Endothelial cell of umbilical vein (primary cell): Measurements from ENCODE around the gene CDK5. TPM values are rescaled to one million over a fixed set of nuclear protein-coding genes. Genes with fewer than 3 reads are reported as not detected.

Experiments used
- BruUV-seq: library from RNA; stranded (reverse); fragments of 400-500 nt; replicated peaks from 2 replicates; lab custom pipeline; 2021; lab: Mats Ljungman, UMichigan
- CTCF ChIA-PET: fragments of 300-600, 350-600 bp; sonication (Branson Sonifier 250); formaldehyde crosslinking; loops from one replicate; lab custom pipeline; 2021; ENCODE audit warnings: antibody characterized with exemption, inconsistent platforms; lab: Charles Lee
- POLR2A ChIA-PET: fragments of 300-600, 350-600 bp; sonication (Branson Sonifier 250); formaldehyde crosslinking; loops from one replicate; lab custom pipeline; 2021; ENCODE audit warnings: antibody characterized with exemption, inconsistent platforms; lab: Charles Lee
- DNase-seq: peaks from one replicate; pipeline ENCODE4 v3.0.0-alpha.2; 2011; ENCODE audit warnings: low read depth, low spot score
- FAIRE-seq: peaks from 2 replicates; lab custom pipeline; 2011; peaks lifted over from hg19 to GRCh38; lab: Jason Lieb, UNC
- H2AFZ ChIP-seq: 2 replicates; pipeline ENCODE4 v1.6.0; 2012; ENCODE audit warnings: low read depth, low read length, control low read depth, inconsistent platforms
- H3K27ac ChIP-seq: 2 replicates; pipeline ENCODE4 v1.5.1; 2011; ENCODE audit warnings: low read depth, mild to moderate bottlenecking, control low read depth, low read length, moderate library complexity; ENCODE audit not compliant: insufficient read depth
- H3K27me3 ChIP-seq, 2 experiments: 2 replicates each; pipeline versions ENCODE4 v1.6.0 to v1.6.1; 2011; ENCODE audit warnings: low read length in 2 of 2, mixed read lengths in 1 of 2; ENCODE audit not compliant: control insufficient read depth in 2 of 2, insufficient read depth in 2 of 2
- H3K36me3 ChIP-seq, 2 experiments: 2 replicates in 1 of 2; 3 replicates in 1 of 2; pipeline ENCODE4 v1.5.1; 2011; ENCODE audit warnings: low read length in 2 of 2, mild to moderate bottlenecking in 1 of 2, moderate library complexity in 1 of 2; ENCODE audit not compliant: control insufficient read depth in 2 of 2, insufficient read depth in 2 of 2; ENCODE audit errors: extremely low read depth in 1 of 2
- H3K4me1 ChIP-seq: 3 replicates; pipeline ENCODE4 v1.5.1; 2011; ENCODE audit warnings: mild to moderate bottlenecking, low read length; ENCODE audit not compliant: control insufficient read depth, insufficient read depth; ENCODE audit errors: extremely low read depth
- H3K4me2 ChIP-seq: 2 replicates; pipeline ENCODE4 v1.6.1; 2011; ENCODE audit warnings: low read length, control low read depth, mixed read lengths; ENCODE audit not compliant: insufficient read depth
- H3K4me3 ChIP-seq, 3 experiments: fragments of 200-600 bp in 1 of 3; sonication (generic), shearing (Covaris generic) in 1 of 3; replicated peaks in 1 of 3; 2 replicates each; pipeline ENCODE4 v1.5.1; 2011 to 2016; ENCODE audit warnings: control low read depth in 3 of 3, low read length in 3 of 3, mild to moderate bottlenecking in 2 of 3, inconsistent platforms in 1 of 3, low read depth in 1 of 3, moderate library complexity in 1 of 3; ENCODE audit not compliant: insufficient read depth in 1 of 3
- H3K79me2 ChIP-seq: 2 replicates; pipeline ENCODE4 v1.6.0; 2012; ENCODE audit warnings: low read length, inconsistent platforms; ENCODE audit not compliant: control insufficient read depth, insufficient read depth
- H3K9ac ChIP-seq: replicated peaks from 2 replicates; pipeline ENCODE3; 2011; ENCODE audit warnings: low read length, control low read depth; ENCODE audit not compliant: insufficient read depth; ENCODE audit errors: extremely low read depth
- H3K9me1 ChIP-seq: replicated peaks from 3 replicates; pipeline ENCODE4 v1.6.0; 2011; ENCODE audit warnings: mild to moderate bottlenecking, low read length; ENCODE audit not compliant: control insufficient read depth, insufficient read depth; ENCODE audit errors: extremely low read depth
- H3K9me3 ChIP-seq: replicated peaks from 2 replicates; pipeline ENCODE4 v1.5.1; 2012; ENCODE audit warnings: low read length, inconsistent platforms; ENCODE audit not compliant: control insufficient read depth, insufficient read depth
- H4K20me1 ChIP-seq: replicated peaks from 2 replicates; pipeline ENCODE3; 2011; ENCODE audit warnings: mild to moderate bottlenecking, low read length; ENCODE audit not compliant: control insufficient read depth, insufficient read depth; ENCODE audit errors: extremely low read depth
- EZH2 ChIP-seq: IDR thresholded peaks from 2 replicates; pipeline ENCODE4 v1.6.1; 2012; ENCODE audit warnings: borderline replicate concordance, low read depth, mild to moderate bottlenecking, moderate library complexity, low read length, inconsistent platforms; ENCODE audit not compliant: severe bottlenecking
- FOS ChIP-seq: IDR thresholded peaks from 2 replicates; pipeline ENCODE4 v1.6.1; 2011; ENCODE audit warnings: mild to moderate bottlenecking, low read length, moderate library complexity, borderline replicate concordance; ENCODE audit not compliant: insufficient read depth
- GATA2 ChIP-seq: IDR thresholded peaks from 2 replicates; pipeline ENCODE4 v1.7.0; 2011; ENCODE audit warnings: low read depth, mild to moderate bottlenecking, moderate library complexity, mixed read lengths, low read length; ENCODE audit not compliant: insufficient read length, insufficient read depth
- JUN ChIP-seq: IDR thresholded peaks from 2 replicates; pipeline ENCODE4 v1.6.1; 2011; ENCODE audit warnings: borderline replicate concordance, low read depth; ENCODE audit not compliant: insufficient read length, insufficient read depth
- MYC ChIP-seq: IDR thresholded peaks from one replicate; pipeline ENCODE4 v1.6.1; 2011; ENCODE audit warnings: mild to moderate bottlenecking, low read depth, low read length
- POLR2A ChIP-seq: IDR thresholded peaks from 2 replicates; pipeline ENCODE4 v1.6.1; 2012; ENCODE audit warnings: low read depth, mild to moderate bottlenecking, control low read depth, low read length
- POLR2AphosphoS5 ChIP-seq: IDR thresholded peaks from 2 replicates; pipeline ENCODE4 v1.6.1; 2012; ENCODE audit warnings: low read depth, mild to moderate bottlenecking, control low read depth, low read length, moderate library complexity; ENCODE audit not compliant: insufficient read depth
- dilution Hi-C: fragments of 300-500 bp; cut with MboI; formaldehyde crosslinking; loops from one replicate; pipeline ENCODE4 v1.15.0; 2019; ENCODE audit warnings: low sequenced_read_pairs; ENCODE audit not compliant: extremely low pct_ligation_motif_present
- intact Hi-C: fragments of 100-400 bp; cut with micrococcal nuclease; formaldehyde crosslinking; loops from one replicate; pipeline ENCODE4 v1.10.0; 2022
- polyA plus RNA-seq, 4 experiments: library from polyadenylated mRNA; depleted of rRNA in 3 of 4; stranded (reverse) in 3 of 4; unstranded in 1 of 4; fragments of >200 nt; gene quantifications; 2 replicates each; pipeline versions ENCODE4 v1.2.1 to v1.2.3, GENCODE V29; 2011 to 2012; ENCODE audit warnings: missing spikeins in 1 of 4
- total RNA-seq: library from RNA; stranded (reverse); gene quantifications from 2 replicates; pipeline ENCODE4 v1.2.3, GENCODE V29; 2021
- TF ChIP-seq, protein P1 (sequence below), 2 donors: IDR thresholded peaks; 1 replicate in 1 of 2; 2 replicates in 1 of 2; pipeline ENCODE4 v1.5.1; 2011; ENCODE audit warnings: low read length in 2 of 2, mild to moderate bottlenecking in 2 of 2, moderate library complexity in 2 of 2, control low read depth in 1 of 2, inconsistent platforms in 1 of 2, low read depth in 1 of 2; ENCODE audit not compliant: insufficient read depth in 1 of 2; ENCODE audit errors: extremely low read depth in 1 of 2
- TF ChIP-seq, protein P2 (sequence below): IDR thresholded peaks from 2 replicates; pipeline ENCODE4 v1.6.1; 2011; ENCODE audit not compliant: insufficient read depth, insufficient read length

Gene CDK5
- total and polyA plus RNA-seq, 2 donors (not counting 3 experiments of a cell fraction or from before 2014, with no cell fraction given) = 16.5 to 38.3 TPM

DNA sequence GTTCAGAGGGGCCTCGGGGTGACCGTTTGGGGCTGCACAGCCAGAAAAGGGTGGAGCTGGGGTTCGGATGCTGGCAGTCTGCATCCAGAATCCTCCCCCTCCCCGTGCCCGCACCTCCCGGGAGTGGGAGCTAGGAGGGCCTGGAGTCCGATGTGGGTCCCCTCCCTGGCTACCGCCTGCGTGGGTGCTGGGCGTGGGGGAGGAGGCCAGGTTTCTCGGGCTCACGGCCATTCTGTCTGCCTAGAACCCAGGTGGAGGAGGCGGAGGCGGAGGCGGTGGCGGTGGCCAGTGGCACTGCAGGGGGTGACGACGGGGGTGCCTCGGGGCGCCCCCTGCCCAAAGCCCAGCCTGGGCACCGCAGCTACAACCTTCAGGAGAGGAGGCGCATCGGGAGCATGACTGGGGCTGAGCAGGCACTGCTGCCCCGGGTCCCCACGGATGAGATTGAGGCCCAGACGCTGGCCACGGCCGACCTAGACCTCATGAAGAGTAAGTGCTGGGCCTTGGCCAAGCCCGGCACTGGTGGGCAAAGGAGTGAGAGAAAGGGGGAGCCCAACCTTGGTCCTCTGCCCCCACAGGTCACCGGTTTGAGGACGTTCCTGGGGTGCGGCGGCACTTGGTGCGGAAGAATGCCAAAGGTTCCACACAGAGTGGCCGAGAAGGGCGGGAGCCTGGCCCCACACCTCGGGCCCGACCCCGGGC is 8.7 kb upstream of the CDK5 start:
- Histone ChIP-seq H3K4me3 (no peak overlapping the region), H3K9me3 (no peaks in the 10 kb centered on the region), H3K27ac (no peak overlapping the region), H3K4me1 (peaks cover under 1% of the 10 kb centered on the region), H4K20me1 (no peaks in the 10 kb centered on the region), H3K4me2 (no peak overlapping the region), H3K79me2 (peaks cover 16% of the 10 kb centered on the region), H2AFZ (no peak overlapping the region), H3K9me1 (no peaks in the 10 kb centered on the region), H3K9ac (no peak overlapping the region), H3K27me3 (no peaks in the 10 kb centered on the region), H3K36me3 (peaks cover 18 to 62% of the 10 kb centered on the region in 2 experiments)
- POLR2A ChIA-PET = interaction anchor here (1.8 kb wide), 1 partner anchor 14 kb away, joined by 7 read pairs; the partner anchor contains the start of gene FASTK
- intact Hi-C loops = no loop called here
- TF ChIP-seq, protein P1, sequence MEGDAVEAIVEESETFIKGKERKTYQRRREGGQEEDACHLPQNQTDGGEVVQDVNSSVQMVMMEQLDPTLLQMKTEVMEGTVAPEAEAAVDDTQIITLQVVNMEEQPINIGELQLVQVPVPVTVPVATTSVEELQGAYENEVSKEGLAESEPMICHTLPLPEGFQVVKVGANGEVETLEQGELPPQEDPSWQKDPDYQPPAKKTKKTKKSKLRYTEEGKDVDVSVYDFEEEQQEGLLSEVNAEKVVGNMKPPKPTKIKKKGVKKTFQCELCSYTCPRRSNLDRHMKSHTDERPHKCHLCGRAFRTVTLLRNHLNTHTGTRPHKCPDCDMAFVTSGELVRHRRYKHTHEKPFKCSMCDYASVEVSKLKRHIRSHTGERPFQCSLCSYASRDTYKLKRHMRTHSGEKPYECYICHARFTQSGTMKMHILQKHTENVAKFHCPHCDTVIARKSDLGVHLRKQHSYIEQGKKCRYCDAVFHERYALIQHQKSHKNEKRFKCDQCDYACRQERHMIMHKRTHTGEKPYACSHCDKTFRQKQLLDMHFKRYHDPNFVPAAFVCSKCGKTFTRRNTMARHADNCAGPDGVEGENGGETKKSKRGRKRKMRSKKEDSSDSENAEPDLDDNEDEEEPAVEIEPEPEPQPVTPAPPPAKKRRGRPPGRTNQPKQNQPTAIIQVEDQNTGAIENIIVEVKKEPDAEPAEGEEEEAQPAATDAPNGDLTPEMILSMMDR (IDR thresholded peaks at IDR 0.05; ENCODE audit: extremely low read depth in 1 of 2, insufficient read depth in 1 of 2, low read depth in 1 of 2, low read length in 2 of 2) = no peak
- TF ChIP-seq POLR2A (no peak), GATA2 (no peak), POLR2AphosphoS5 (no peak), JUN (no peak), EZH2 (no peak), FOS (no peak), MYC (no peak)
- TF ChIP-seq, protein P2, sequence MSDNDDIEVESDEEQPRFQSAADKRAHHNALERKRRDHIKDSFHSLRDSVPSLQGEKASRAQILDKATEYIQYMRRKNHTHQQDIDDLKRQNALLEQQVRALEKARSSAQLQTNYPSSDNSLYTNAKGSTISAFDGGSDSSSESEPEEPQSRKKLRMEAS = no peak
- FAIRE-seq (no peak), DNase-seq (no peak)
- dilution Hi-C loops = no loop called here
- BruUV-seq = no TSS peak
- CTCF ChIA-PET = no interaction called here
